ENCODE measurements around the gene GSG1. TPM values are rescaled to one million over a fixed set of nuclear protein-coding genes. Genes with fewer than 3 reads are reported as not detected.
"Not testable (repeated sequence)": the region's sequence is repeated elsewhere in the genome, so short reads cannot be mapped to it uniquely, and the experiment has no call there.

Gene GSG1
- total RNA-seq, 2 donors from 2014 or later: 0.31 TPM; not detected in 1

- Histone ChIP-seq H3K4me3 (ENCODE audit: low read length) (peak overlapping the region; percentile 51), H3K27ac (ENCODE audit: low read depth, low read length) (no peak overlapping the region), H3K36me3 (ENCODE audit: control insufficient read depth, insufficient read depth, low read length) (no peaks in the 10 kb centered on the region), H3K4me1 (ENCODE audit: control insufficient read depth, insufficient read depth, low read length) (peaks cover 11% of the 10 kb centered on the region), H3K9ac (ENCODE audit: extremely low read depth, low read length, poor library complexity, severe bottlenecking) (no peak overlapping the region), H3K9me3 (ENCODE audit: control insufficient read depth, low read length) (no peaks in the 10 kb centered on the region), H3K27me3 (ENCODE audit: control insufficient read depth, insufficient read depth, low read length, poor library complexity, severe bottlenecking) (no peaks in the 10 kb centered on the region)
- H3K27me3 Mint-ChIP-seq (ENCODE audit: insufficient read depth): peaks cover 8% of the 10 kb centered on the region
- no peak overlapping the region for H3K4me3 Mint-ChIP-seq
- peak; percentile 65 for DNase-seq
- no peak for TF ChIP-seq CTCF (conservative IDR thresholded peaks at IDR 0.05)
- peaks cover 15% of the 10 kb centered on the region for H3K36me3 Mint-ChIP-seq (ENCODE audit: low read depth)
- H3K9me3 Mint-ChIP-seq: no peaks in the 10 kb centered on the region
- peak overlapping the region; percentile 2 for H3K27ac Mint-ChIP-seq
- H3K4me1 Mint-ChIP-seq: peaks cover 39% of the 10 kb centered on the region
- WGBS, 2 experiments (ENCODE audit: insufficient coverage in 1 of 2, insufficient read length in 1 of 2): 81 to 94% methylated on average over 5 of the region's 5 CpGs
Observed at GRCh38 chr12:13061377-13061776, 42.1 kb downstream of the GSG1 start.

GRCh38 chr12:13060581-13060980, 42.9 kb downstream of the GSG1 start:
- H3K9ac ChIP-seq (ENCODE audit: extremely low read depth, low read length, poor library complexity, severe bottlenecking): no peak overlapping the region
- Mint-ChIP-seq H3K4me3 (no peak overlapping the region), H3K27ac (no peak overlapping the region), H3K27me3 (ENCODE audit: insufficient read depth) (peaks cover 8% of the 10 kb centered on the region), H3K36me3 (ENCODE audit: low read depth) (peaks cover 21% of the 10 kb centered on the region), H3K9me3 (peaks cover 2% of the 10 kb centered on the region), H3K4me1 (peaks cover 45% of the 10 kb centered on the region)
- no peaks in the 10 kb centered on the region for H3K36me3 ChIP-seq (ENCODE audit: control insufficient read depth, insufficient read depth, low read length)
- 90 to 93% methylated on average over 2 of the region's 2 CpGs for WGBS, 2 experiments (ENCODE audit: insufficient coverage in 1 of 2, insufficient read length in 1 of 2)
- no peaks in the 10 kb centered on the region for H3K27me3 ChIP-seq (ENCODE audit: control insufficient read depth, insufficient read depth, low read length, poor library complexity, severe bottlenecking)
- no peaks in the 10 kb centered on the region for H3K9me3 ChIP-seq (ENCODE audit: control insufficient read depth, low read length)
- no peak for DNase-seq
- no peak overlapping the region for H3K27ac ChIP-seq (ENCODE audit: low read depth, low read length)
- peaks cover 11% of the 10 kb centered on the region for H3K4me1 ChIP-seq (ENCODE audit: control insufficient read depth, insufficient read depth, low read length)
- no peak for TF ChIP-seq CTCF (conservative IDR thresholded peaks at IDR 0.05)
- H3K4me3 ChIP-seq (ENCODE audit: low read length): peak overlapping the region; percentile 51

- Histone ChIP-seq H3K4me3 (ENCODE audit: low read length) (peak overlapping the region; percentile 40), H3K9me3 (ENCODE audit: control insufficient read depth, low read length) (peaks cover 56% of the 10 kb centered on the region)
- DNase-seq; H3K27ac ChIP-seq (ENCODE audit: low read depth, low read length); H3K27ac Mint-ChIP-seq; H3K4me3 Mint-ChIP-seq; H3K27me3 Mint-ChIP-seq (ENCODE audit: insufficient read depth); H3K27me3 ChIP-seq (ENCODE audit: control insufficient read depth, insufficient read depth, low read length, poor library complexity, severe bottlenecking); H3K9ac ChIP-seq (ENCODE audit: extremely low read depth, low read length, poor library complexity, severe bottlenecking); H3K36me3 ChIP-seq (ENCODE audit: control insufficient read depth, insufficient read depth, low read length); H3K4me1 ChIP-seq (ENCODE audit: control insufficient read depth, insufficient read depth, low read length): not testable (repeated sequence)
- 93 to 100% methylated on average over 3 to 6 of the region's 6 CpGs for WGBS, 2 experiments (ENCODE audit: insufficient coverage in 1 of 2, insufficient read length in 1 of 2)
- Mint-ChIP-seq H3K4me1 (peaks cover 15% of the 10 kb centered on the region), H3K36me3 (ENCODE audit: low read depth) (peaks cover 26% of the 10 kb centered on the region), H3K9me3 (peaks cover 39% of the 10 kb centered on the region)
Observed at GRCh38 chr12:13053617-13054016, 49.9 kb downstream of the GSG1 start.

GRCh38 chr12:13052421-13052820, 51.0 kb downstream of the GSG1 start:
- Mint-ChIP-seq H3K4me1 (peaks cover 15% of the 10 kb centered on the region), H3K36me3 (ENCODE audit: low read depth) (peaks cover 26% of the 10 kb centered on the region), H3K27ac (no peak overlapping the region), H3K4me3 (no peak overlapping the region), H3K27me3 (ENCODE audit: insufficient read depth) (peaks cover 1% of the 10 kb centered on the region), H3K9me3 (peaks cover 42% of the 10 kb centered on the region)
- no peak for DNase-seq
- Histone ChIP-seq H3K9ac (ENCODE audit: extremely low read depth, low read length, poor library complexity, severe bottlenecking) (no peak overlapping the region), H3K4me1 (ENCODE audit: control insufficient read depth, insufficient read depth, low read length) (no peaks in the 10 kb centered on the region), H3K27ac (ENCODE audit: low read depth, low read length) (no peak overlapping the region), H3K36me3 (ENCODE audit: control insufficient read depth, insufficient read depth, low read length) (no peaks in the 10 kb centered on the region), H3K9me3 (ENCODE audit: control insufficient read depth, low read length) (peaks cover 61% of the 10 kb centered on the region), H3K4me3 (ENCODE audit: low read length) (peak overlapping the region; percentile 50), H3K27me3 (ENCODE audit: control insufficient read depth, insufficient read depth, low read length, poor library complexity, severe bottlenecking) (no peaks in the 10 kb centered on the region)
- no peak for TF ChIP-seq CTCF (conservative IDR thresholded peaks at IDR 0.05)
- WGBS, 2 experiments (ENCODE audit: insufficient coverage in 1 of 2, insufficient read length in 1 of 2): 100% methylated on average over 1 of the region's 2 CpGs; no CpG with 5 or more reads in 1 of the 2 experiments

Data from endodermal cell (in vitro differentiated cells).